ENCODE results near the gene GALNT7.

GRCh38 chr4:173226401-173226888, 57.8 kb downstream of the GALNT7 start:
- TF ChIP-seq, protein P1, sequence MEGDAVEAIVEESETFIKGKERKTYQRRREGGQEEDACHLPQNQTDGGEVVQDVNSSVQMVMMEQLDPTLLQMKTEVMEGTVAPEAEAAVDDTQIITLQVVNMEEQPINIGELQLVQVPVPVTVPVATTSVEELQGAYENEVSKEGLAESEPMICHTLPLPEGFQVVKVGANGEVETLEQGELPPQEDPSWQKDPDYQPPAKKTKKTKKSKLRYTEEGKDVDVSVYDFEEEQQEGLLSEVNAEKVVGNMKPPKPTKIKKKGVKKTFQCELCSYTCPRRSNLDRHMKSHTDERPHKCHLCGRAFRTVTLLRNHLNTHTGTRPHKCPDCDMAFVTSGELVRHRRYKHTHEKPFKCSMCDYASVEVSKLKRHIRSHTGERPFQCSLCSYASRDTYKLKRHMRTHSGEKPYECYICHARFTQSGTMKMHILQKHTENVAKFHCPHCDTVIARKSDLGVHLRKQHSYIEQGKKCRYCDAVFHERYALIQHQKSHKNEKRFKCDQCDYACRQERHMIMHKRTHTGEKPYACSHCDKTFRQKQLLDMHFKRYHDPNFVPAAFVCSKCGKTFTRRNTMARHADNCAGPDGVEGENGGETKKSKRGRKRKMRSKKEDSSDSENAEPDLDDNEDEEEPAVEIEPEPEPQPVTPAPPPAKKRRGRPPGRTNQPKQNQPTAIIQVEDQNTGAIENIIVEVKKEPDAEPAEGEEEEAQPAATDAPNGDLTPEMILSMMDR (IDR thresholded peaks at IDR 0.05; ENCODE audit: low read depth, low read length): no peak
- no peak for TF ChIP-seq EZH2phosphoT487 (IDR thresholded peaks at IDR 0.05; ENCODE audit: low read depth)
